Loucy (cell line): ENCODE results near the gene SHROOM3.

ENCODE experiments used
- H2AFZ ChIP-seq: fragments of 200-600 bp; sonication (generic); 2 replicates; pipeline ENCODE4 v1.6.0; 2016; ENCODE audit warnings: antibody characterized with exemption, mild to moderate bottlenecking, low read length, moderate library complexity
- H3F3A ChIP-seq: fragments of 200-600 bp; 2 replicates; pipeline ENCODE4 v1.6.0; 2016; ENCODE audit warnings: antibody characterized with exemption, low read depth, mild to moderate bottlenecking
- H3K27me3 ChIP-seq: fragments of 200-600 bp; sonication (generic); 2 replicates; pipeline ENCODE4 v1.6.1; 2014; ENCODE audit warnings: low read length, mild to moderate bottlenecking; ENCODE audit not compliant: insufficient read depth, poor library complexity, severe bottlenecking
- H3K36me3 ChIP-seq: fragments of 200-600 bp; sonication (generic); 2 replicates; pipeline ENCODE4 v1.6.1; 2016; ENCODE audit warnings: low read length; ENCODE audit not compliant: insufficient read depth
- H3K4me1 ChIP-seq: fragments of 200-600 bp; sonication (generic); 2 replicates; pipeline ENCODE4 v1.5.1; 2014; ENCODE audit warnings: low read length, mild to moderate bottlenecking; ENCODE audit not compliant: insufficient read depth, poor library complexity, severe bottlenecking
- H3K4me2 ChIP-seq: fragments of 200-600 bp; sonication (generic); 2 replicates; pipeline ENCODE4 v1.6.0; 2014; ENCODE audit warnings: antibody characterized with exemption, low read length, low read depth, mild to moderate bottlenecking; ENCODE audit not compliant: poor library complexity, severe bottlenecking
- H3K4me3 ChIP-seq: fragments of 200-600 bp; sonication (generic); 2 replicates; pipeline ENCODE4 v1.5.1; 2014; ENCODE audit warnings: low read length, mild to moderate bottlenecking, mixed read lengths; ENCODE audit not compliant: poor library complexity, severe bottlenecking
- H3K79me2 ChIP-seq: fragments of 200-600 bp; sonication (generic); 2 replicates; pipeline ENCODE4 v1.6.1; 2014; ENCODE audit warnings: low read length; ENCODE audit not compliant: insufficient read depth
- H3K9ac ChIP-seq: fragments of 200-600 bp; sonication (generic); 2 replicates; pipeline ENCODE4 v1.6.0; 2014; ENCODE audit warnings: mild to moderate bottlenecking, low read depth, low read length, moderate library complexity; ENCODE audit not compliant: poor library complexity, severe bottlenecking
- H3K9me2 ChIP-seq: fragments of 200-600 bp; sonication (generic); replicated peaks from 2 replicates; pipeline ENCODE4 v1.6.1; 2016; ENCODE audit warnings: low read depth, low read length, mixed read lengths
- H3K9me3 ChIP-seq: fragments of 200-600 bp; sonication (generic); 2 replicates; pipeline ENCODE4 v1.6.1; 2014; ENCODE audit warnings: mild to moderate bottlenecking, antibody characterized with exemption, low read length, low read depth; ENCODE audit not compliant: insufficient read depth
- H4K20me1 ChIP-seq: fragments of 200-600 bp; sonication (generic); 2 replicates; pipeline ENCODE4 v1.6.0; 2014; ENCODE audit warnings: antibody characterized with exemption, low read length, mild to moderate bottlenecking; ENCODE audit not compliant: insufficient read depth, poor library complexity, severe bottlenecking
- CTCF ChIP-seq: fragments of 200-600 bp; sonication (generic); conservative IDR thresholded peaks from 2 replicates; pipeline ENCODE4 v1.5.1; 2014; ENCODE audit warnings: mild to moderate bottlenecking, antibody characterized with exemption, low read length
- EZH2phosphoT487 ChIP-seq: fragments of 200-600 bp; IDR thresholded peaks from 2 replicates; pipeline ENCODE4 v1.6.1; 2018; ENCODE audit warnings: antibody characterized with exemption, mild to moderate bottlenecking, moderate library complexity, borderline replicate concordance

The SHROOM3 gene

GRCh38 chr4:76589402-76589801 is 154.4 kb downstream of the SHROOM3 start:
- H3K4me1 ChIP-seq: no peaks in the 10 kb centered on the region
- no peaks in the 10 kb centered on the region for H3K9me2 ChIP-seq
- no peaks in the 10 kb centered on the region for H3K9me3 ChIP-seq
- H3K9ac ChIP-seq: no peak overlapping the region
- H3K27me3 ChIP-seq: no peaks in the 10 kb centered on the region
- H3K4me3 ChIP-seq: no peak overlapping the region
- TF ChIP-seq CTCF: no peak
- TF ChIP-seq EZH2phosphoT487: no peak
- H3K36me3 ChIP-seq: no peaks in the 10 kb centered on the region
- H3F3A ChIP-seq: no peaks in the 10 kb centered on the region
- H3K4me2 ChIP-seq: no peak overlapping the region
- no peaks in the 10 kb centered on the region for H4K20me1 ChIP-seq
- no peaks in the 10 kb centered on the region for H3K79me2 ChIP-seq
- H2AFZ ChIP-seq: no peak overlapping the region

GRCh38 chr4:76589872-76590797 is 155.1 kb downstream of the SHROOM3 start:
- no peak overlapping the region for H3K9ac ChIP-seq
- H3K4me3 ChIP-seq: no peak overlapping the region
- H3K9me3 ChIP-seq: no peaks in the 10 kb centered on the region
- no peaks in the 10 kb centered on the region for H3K27me3 ChIP-seq
- H4K20me1 ChIP-seq: no peaks in the 10 kb centered on the region
- H3K36me3 ChIP-seq: no peaks in the 10 kb centered on the region
- no peaks in the 10 kb centered on the region for H3K4me1 ChIP-seq
- H2AFZ ChIP-seq: no peak overlapping the region
- no peaks in the 10 kb centered on the region for H3F3A ChIP-seq
- no peaks in the 10 kb centered on the region for H3K79me2 ChIP-seq
- no peak overlapping the region for H3K4me2 ChIP-seq
- no peaks in the 10 kb centered on the region for H3K9me2 ChIP-seq
- TF ChIP-seq EZH2phosphoT487 (no peak), CTCF (no peak)

GRCh38 chr4:76590798-76591281 is 155.8 kb downstream of the SHROOM3 start:
- Histone ChIP-seq H3K9me3 (no peaks in the 10 kb centered on the region), H3K79me2 (no peaks in the 10 kb centered on the region), H3K27me3 (no peaks in the 10 kb centered on the region), H4K20me1 (no peaks in the 10 kb centered on the region), H3K9ac (no peak overlapping the region), H3K36me3 (no peaks in the 10 kb centered on the region), H3K4me3 (no peak overlapping the region), H2AFZ (no peak overlapping the region), H3K4me2 (no peak overlapping the region), H3K9me2 (no peaks in the 10 kb centered on the region), H3K4me1 (no peaks in the 10 kb centered on the region), H3F3A (no peaks in the 10 kb centered on the region)
- TF ChIP-seq EZH2phosphoT487 (no peak), CTCF (no peak)
